ENCODE measurements around the gene MTSS2.
"Not testable (repeated sequence)": the region's sequence is repeated elsewhere in the genome, so short reads cannot be mapped to it uniquely, and the experiment has no call there.

Gene MTSS2

GRCh38 chr16:70652322-70652721 lies 33.5 kb downstream of the MTSS2 start:
- Histone ChIP-seq H3K9me3 (ENCODE audit: control insufficient read depth, low read length) (no peaks in the 10 kb centered on the region), H3K36me3 (ENCODE audit: control insufficient read depth, insufficient read depth, low read length, severe bottlenecking) (no peaks in the 10 kb centered on the region), H3K4me3 (ENCODE audit: low read length) (no peak overlapping the region), H3K4me1 (ENCODE audit: control insufficient read depth, insufficient read depth, low read length) (peaks cover 11% of the 10 kb centered on the region), H3K27me3 (replicated peaks; ENCODE audit: control insufficient read depth, insufficient read depth, low read length) (no peaks in the 10 kb centered on the region), H3K9ac (ENCODE audit: low read length) (no peak overlapping the region)
- peak; percentile 41 for DNase-seq (ENCODE audit: low read depth)

- Histone ChIP-seq H3K9ac (ENCODE audit: low read length) (no peak overlapping the region), H3K27me3 (replicated peaks; ENCODE audit: control insufficient read depth, insufficient read depth, low read length) (no peaks in the 10 kb centered on the region), H3K9me3 (ENCODE audit: control insufficient read depth, low read length) (no peaks in the 10 kb centered on the region), H3K36me3 (ENCODE audit: control insufficient read depth, insufficient read depth, low read length, severe bottlenecking) (no peaks in the 10 kb centered on the region), H3K4me1 (ENCODE audit: control insufficient read depth, insufficient read depth, low read length) (peaks cover 11% of the 10 kb centered on the region), H3K4me3 (ENCODE audit: low read length) (no peak overlapping the region)
- DNase-seq (ENCODE audit: low read depth): peak; percentile 42
Measured at GRCh38 chr16:70651524-70651923, 34.3 kb downstream of the MTSS2 start.

GRCh38 chr16:70650216-70650615 lies 35.6 kb downstream of the MTSS2 start:
- no peaks in the 10 kb centered on the region for H3K9me3 ChIP-seq (ENCODE audit: control insufficient read depth, low read length)
- H3K36me3 ChIP-seq (ENCODE audit: control insufficient read depth, insufficient read depth, low read length, severe bottlenecking): no peaks in the 10 kb centered on the region
- H3K9ac ChIP-seq (ENCODE audit: low read length): no peak overlapping the region
- no peak overlapping the region for H3K4me3 ChIP-seq (ENCODE audit: low read length)
- peaks cover 11% of the 10 kb centered on the region for H3K4me1 ChIP-seq (ENCODE audit: control insufficient read depth, insufficient read depth, low read length)
- no peaks in the 10 kb centered on the region for H3K27me3 ChIP-seq (replicated peaks; ENCODE audit: control insufficient read depth, insufficient read depth, low read length)
- no peak for DNase-seq (ENCODE audit: low read depth)

GRCh38 chr16:70649300-70649699 lies 36.6 kb downstream of the MTSS2 start:
- Histone ChIP-seq H3K4me1 (ENCODE audit: control insufficient read depth, insufficient read depth, low read length) (peaks cover 10% of the 10 kb centered on the region), H3K9ac (ENCODE audit: low read length) (no peak overlapping the region), H3K27me3 (replicated peaks; ENCODE audit: control insufficient read depth, insufficient read depth, low read length) (no peaks in the 10 kb centered on the region), H3K4me3 (ENCODE audit: low read length) (no peak overlapping the region), H3K36me3 (ENCODE audit: control insufficient read depth, insufficient read depth, low read length, severe bottlenecking) (no peaks in the 10 kb centered on the region), H3K9me3 (ENCODE audit: control insufficient read depth, low read length) (no peaks in the 10 kb centered on the region)
- DNase-seq (ENCODE audit: low read depth): peak; percentile 19

GRCh38 chr16:70648606-70649005 lies 37.2 kb downstream of the MTSS2 start:
- DNase-seq (ENCODE audit: low read depth): no peak
- no peaks in the 10 kb centered on the region for H3K36me3 ChIP-seq (ENCODE audit: control insufficient read depth, insufficient read depth, low read length, severe bottlenecking)
- H3K27me3 ChIP-seq (replicated peaks; ENCODE audit: control insufficient read depth, insufficient read depth, low read length): no peaks in the 10 kb centered on the region
- no peaks in the 10 kb centered on the region for H3K9me3 ChIP-seq (ENCODE audit: control insufficient read depth, low read length)
- H3K4me3 ChIP-seq (ENCODE audit: low read length): no peak overlapping the region
- H3K9ac ChIP-seq (ENCODE audit: low read length): no peak overlapping the region
- H3K4me1 ChIP-seq (ENCODE audit: control insufficient read depth, insufficient read depth, low read length): peaks cover 7% of the 10 kb centered on the region

GRCh38 chr16:70647441-70648359 lies 38.2 kb downstream of the MTSS2 start:
- Histone ChIP-seq H3K27me3 (replicated peaks; ENCODE audit: control insufficient read depth, insufficient read depth, low read length) (no peaks in the 10 kb centered on the region), H3K9me3 (ENCODE audit: control insufficient read depth, low read length) (no peaks in the 10 kb centered on the region), H3K36me3 (ENCODE audit: control insufficient read depth, insufficient read depth, low read length, severe bottlenecking) (no peaks in the 10 kb centered on the region), H3K9ac (ENCODE audit: low read length) (no peak overlapping the region), H3K4me1 (ENCODE audit: control insufficient read depth, insufficient read depth, low read length) (peaks cover 2% of the 10 kb centered on the region), H3K4me3 (ENCODE audit: low read length) (no peak overlapping the region)
- DNase-seq (ENCODE audit: low read depth): no peak

GRCh38 chr16:70646260-70647241 lies 39.3 kb downstream of the MTSS2 start, which contains the start of gene IL34:
Gene IL34, plus strand, starts transcription at chr16:70646559. Its CDS starts 389 bp downstream, at chr16:70646948.
- DNase-seq (ENCODE audit: low read depth): no peak

GRCh38 chr16:70644763-70645597 lies 40.9 kb downstream of the MTSS2 start:
- Histone ChIP-seq H3K4me1 (ENCODE audit: control insufficient read depth, insufficient read depth, low read length) (peaks cover 1% of the 10 kb centered on the region), H3K9ac (ENCODE audit: low read length) (no peak overlapping the region), H3K27me3 (replicated peaks; ENCODE audit: control insufficient read depth, insufficient read depth, low read length) (no peaks in the 10 kb centered on the region), H3K36me3 (ENCODE audit: control insufficient read depth, insufficient read depth, low read length, severe bottlenecking) (no peaks in the 10 kb centered on the region), H3K9me3 (ENCODE audit: control insufficient read depth, low read length) (no peaks in the 10 kb centered on the region), H3K4me3 (ENCODE audit: low read length) (no peak overlapping the region)
- no peak for DNase-seq (ENCODE audit: low read depth)

More at GRCh38 chr16:70646260-70647241, 39.3 kb downstream of the MTSS2 start, which contains the start of gene IL34:
- Histone ChIP-seq H3K27me3 (replicated peaks; ENCODE audit: control insufficient read depth, insufficient read depth, low read length) (no peaks in the 10 kb centered on the region), H3K9me3 (ENCODE audit: control insufficient read depth, low read length) (no peaks in the 10 kb centered on the region), H3K9ac (ENCODE audit: low read length) (no peak within 1 kb of the TSS), H3K4me3 (ENCODE audit: low read length) (no peak within 1 kb of the TSS), H3K36me3 (ENCODE audit: control insufficient read depth, insufficient read depth, low read length, severe bottlenecking) (no peaks in the 10 kb centered on the region), H3K4me1 (ENCODE audit: control insufficient read depth, insufficient read depth, low read length) (no peaks in the 10 kb centered on the region)

- not testable (repeated sequence) for H3K9ac ChIP-seq (ENCODE audit: low read length)
Measured at GRCh38 chr16:70643264-70643663, 42.6 kb downstream of the MTSS2 start.

GRCh38 chr16:70642633-70643032 lies 43.2 kb downstream of the MTSS2 start:
- Histone ChIP-seq H3K4me1 (ENCODE audit: control insufficient read depth, insufficient read depth, low read length) (peaks cover 14% of the 10 kb centered on the region), H3K4me3 (ENCODE audit: low read length) (no peak overlapping the region), H3K36me3 (ENCODE audit: control insufficient read depth, insufficient read depth, low read length, severe bottlenecking) (no peaks in the 10 kb centered on the region), H3K9ac (ENCODE audit: low read length) (no peak overlapping the region), H3K27me3 (replicated peaks; ENCODE audit: control insufficient read depth, insufficient read depth, low read length) (no peaks in the 10 kb centered on the region), H3K9me3 (ENCODE audit: control insufficient read depth, low read length) (no peaks in the 10 kb centered on the region)
- no peak for DNase-seq (ENCODE audit: low read depth)

More at GRCh38 chr16:70643264-70643663, 42.6 kb downstream of the MTSS2 start:
- H3K4me1 ChIP-seq (ENCODE audit: control insufficient read depth, insufficient read depth, low read length): peaks cover 14% of the 10 kb centered on the region
- not testable (repeated sequence) for H3K4me3 ChIP-seq (ENCODE audit: low read length); H3K9me3 ChIP-seq (ENCODE audit: control insufficient read depth, low read length); DNase-seq (ENCODE audit: low read depth); H3K27me3 ChIP-seq (replicated peaks; ENCODE audit: control insufficient read depth, insufficient read depth, low read length); H3K36me3 ChIP-seq (ENCODE audit: control insufficient read depth, insufficient read depth, low read length, severe bottlenecking)
